Stimulated activated CD4-positive, alpha-beta T cell treated with anti-CD3 and anti-CD28 coated beads, Interleukin-15, amount 100 ng/mL, for 24 hours (primary cell): ENCODE measurements around the gene SYT14.
A peak's percentile ranks its signal among the peaks of the same experiment; 100 is the strongest.
"Not testable (repeated sequence)": the region's sequence is repeated elsewhere in the genome, so short reads cannot be mapped to it uniquely, and the experiment has no call there.

Experiments used
- DNase-seq: peaks from one replicate; pipeline ENCODE4 v3.0.0-alpha.2; 2020

The SYT14 gene

DNA sequence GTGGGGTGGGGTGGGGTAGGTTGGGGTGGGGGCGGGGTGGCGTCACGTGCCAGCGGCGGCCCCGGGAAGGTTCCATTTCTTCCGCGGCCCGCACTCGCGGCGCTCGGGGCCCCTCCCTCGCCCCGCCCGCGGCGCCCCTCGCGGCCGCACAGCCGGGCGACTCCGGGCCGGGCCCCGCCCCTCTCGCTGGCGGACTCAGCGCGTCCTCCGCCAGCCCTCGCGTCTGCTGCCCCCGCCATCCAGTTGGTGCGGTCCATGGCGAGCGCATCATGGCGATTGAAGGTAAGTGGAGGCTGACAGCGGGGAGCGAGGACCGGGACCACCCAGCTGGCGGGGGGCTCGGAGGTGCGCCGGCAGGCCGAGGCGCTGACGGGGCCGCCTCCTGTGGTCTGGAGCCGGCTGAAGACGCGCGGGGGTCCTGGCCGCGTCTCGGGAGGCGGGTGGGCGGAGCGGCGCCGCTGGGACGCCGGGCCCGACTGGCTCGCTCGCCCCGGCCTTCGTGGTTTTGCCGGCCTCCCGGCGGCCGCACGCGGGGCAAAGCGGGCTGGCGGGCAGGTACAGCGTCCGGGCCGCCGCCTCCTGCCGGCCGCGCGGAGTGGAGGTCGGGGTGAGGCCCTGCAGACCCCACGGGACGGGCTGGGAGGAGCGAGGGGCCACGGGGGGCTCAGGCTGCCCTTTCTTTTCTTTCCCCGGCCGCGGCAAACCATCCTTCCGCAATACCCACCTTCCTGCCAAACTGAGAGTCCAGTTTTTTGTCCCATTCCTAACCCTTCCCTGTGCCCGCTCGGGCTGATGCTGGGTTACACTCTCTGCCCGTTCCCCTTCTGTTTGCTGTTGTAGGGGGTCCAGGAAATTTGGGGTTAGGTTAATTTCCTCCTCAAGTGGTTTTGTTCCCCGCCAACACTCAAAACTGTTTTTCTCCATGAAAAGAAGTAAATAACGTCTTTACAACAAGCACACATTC lies at the start of gene SYT14:
Gene SYT14 (plus strand): TSS at position 222 of the 964 bp plus-strand sequence. CDS start 48 bp downstream, at position 270.
- peak; percentile 18 for DNase-seq

DNA sequence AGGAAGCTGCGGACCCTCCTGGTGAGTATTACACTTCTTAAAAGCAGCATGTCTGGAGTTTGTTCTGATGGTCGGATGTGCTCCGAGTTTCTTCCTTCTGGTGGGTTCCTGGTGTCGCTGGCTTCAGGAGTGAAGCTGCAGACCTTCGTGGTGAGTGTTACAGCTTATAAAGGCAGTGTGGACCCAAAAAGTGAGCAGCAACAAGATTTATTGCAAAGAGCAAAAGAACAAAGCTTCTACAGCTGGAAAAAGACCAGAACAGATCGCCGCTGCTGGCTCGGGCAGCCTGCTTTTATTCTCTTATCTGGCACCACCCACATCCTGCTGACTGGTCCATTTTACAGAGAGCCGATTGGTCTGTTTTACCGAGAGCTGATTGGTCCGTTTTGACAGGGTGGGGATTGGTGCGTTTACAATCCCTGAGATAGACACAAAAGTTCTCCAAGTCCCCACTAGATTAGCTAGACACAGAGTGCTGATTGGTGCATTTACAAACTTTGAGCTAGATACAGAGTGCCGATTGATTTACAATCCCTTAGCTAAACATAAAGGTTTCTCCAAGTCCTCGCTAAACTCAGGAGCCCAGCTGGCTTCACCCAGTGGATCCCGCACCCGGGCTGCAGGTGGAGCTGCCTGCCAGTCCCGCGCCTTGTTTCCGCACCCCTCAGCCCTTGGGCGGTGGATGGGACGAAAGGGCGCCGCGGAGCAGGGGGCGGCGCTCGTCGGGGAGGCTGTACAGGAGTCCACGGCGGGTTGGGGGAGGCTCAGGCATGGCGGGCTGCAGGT lies 49.5 kb upstream of the SYT14 start:
- DNase-seq: not testable (repeated sequence)

DNA sequence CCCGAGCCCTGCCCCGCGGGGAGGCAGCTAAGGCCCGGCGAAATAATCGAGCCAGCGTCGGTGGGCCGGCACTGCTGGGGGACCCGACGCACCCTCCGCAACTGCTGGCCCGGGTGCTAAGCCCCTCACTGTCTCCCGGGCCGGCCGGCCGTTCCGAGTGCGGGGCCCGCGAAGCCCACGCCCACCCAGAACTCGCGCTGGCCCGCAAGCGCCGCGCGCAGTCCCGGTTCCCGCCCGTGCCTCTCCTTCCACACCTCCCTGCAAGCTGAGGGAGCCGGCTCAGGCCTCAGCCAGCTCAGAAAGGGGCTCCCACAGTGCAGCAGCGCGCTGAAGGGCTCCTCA lies 49.0 kb upstream of the SYT14 start:
- no peak for DNase-seq

GRCh38 chr1:209890641-209891330 lies 47.2 kb upstream of the SYT14 start:
- DNase-seq: no peak

- no peak for DNase-seq
These were observed 44.3 kb upstream of the SYT14 start for GRCh38 chr1:209893751-209894150.

- DNase-seq: peak; percentile 31
These were observed 42.3 kb upstream of the SYT14 start for GRCh38 chr1:209895709-209896108.

DNA sequence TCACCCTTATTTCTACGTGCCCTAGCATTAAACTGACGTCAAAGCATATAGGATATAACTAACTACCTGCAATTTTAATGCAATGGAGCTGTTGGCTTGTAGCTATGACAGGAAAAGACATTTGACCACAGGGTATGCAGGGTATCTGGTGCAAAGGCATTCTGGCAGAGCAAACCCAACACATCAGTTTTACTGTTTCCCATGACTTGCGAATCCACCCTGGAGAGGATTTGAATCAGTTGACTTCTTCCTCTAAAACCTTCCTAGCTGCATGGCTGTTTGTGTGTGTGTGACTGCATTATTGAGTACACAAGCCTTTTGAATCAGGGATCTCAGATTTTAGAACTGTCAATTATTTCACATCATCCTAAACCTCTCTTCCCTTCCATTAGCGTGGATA lies 41.7 kb upstream of the SYT14 start:
- no peak for DNase-seq

DNA sequence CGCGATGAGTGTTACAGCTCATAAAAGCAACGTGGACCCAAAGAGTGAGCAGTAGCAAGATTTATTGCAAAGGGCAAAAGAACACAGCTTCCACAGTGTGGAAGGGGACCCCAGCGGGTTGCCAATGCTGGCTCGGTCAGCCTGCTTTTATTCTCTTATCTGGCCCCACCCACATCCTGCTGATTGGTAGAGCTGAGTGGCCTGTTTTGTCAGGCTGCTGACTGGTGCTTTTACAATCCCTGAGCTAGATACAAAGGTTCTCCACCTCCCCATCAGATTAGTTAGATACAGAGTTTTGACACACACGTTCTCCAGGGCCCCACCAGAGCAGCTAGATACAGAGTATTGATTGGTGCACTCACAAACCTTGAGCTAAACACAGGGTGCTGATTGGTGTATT lies 39.7 kb upstream of the SYT14 start:
- not testable (repeated sequence) for DNase-seq

DNA sequence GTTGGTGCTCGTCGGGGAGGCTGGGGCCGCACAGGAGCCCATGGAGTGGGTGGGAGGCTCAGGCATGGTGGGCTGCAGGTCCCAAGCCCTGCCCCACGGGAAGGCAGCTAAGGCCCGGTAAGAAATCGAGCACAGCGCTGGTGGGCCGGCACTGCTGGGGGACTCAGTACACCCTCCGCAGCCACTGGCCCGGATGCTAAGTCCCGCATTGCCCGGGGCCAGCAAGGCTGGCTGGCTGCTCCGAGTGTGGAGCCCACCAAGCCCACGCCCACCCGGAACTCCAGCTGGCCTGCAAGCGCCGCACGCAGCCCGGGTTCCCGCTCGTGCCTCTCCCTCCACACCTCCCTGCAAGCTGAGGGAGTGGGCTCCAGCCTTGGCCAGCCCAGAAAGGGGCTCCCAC lies 39.2 kb upstream of the SYT14 start:
- DNase-seq: not testable (repeated sequence)

- peak; percentile 49 for DNase-seq
These were observed 38.1 kb upstream of the SYT14 start for GRCh38 chr1:209899948-209900347.

- DNase-seq: no peak
These were observed 37.3 kb upstream of the SYT14 start for GRCh38 chr1:209900734-209901133.

DNA sequence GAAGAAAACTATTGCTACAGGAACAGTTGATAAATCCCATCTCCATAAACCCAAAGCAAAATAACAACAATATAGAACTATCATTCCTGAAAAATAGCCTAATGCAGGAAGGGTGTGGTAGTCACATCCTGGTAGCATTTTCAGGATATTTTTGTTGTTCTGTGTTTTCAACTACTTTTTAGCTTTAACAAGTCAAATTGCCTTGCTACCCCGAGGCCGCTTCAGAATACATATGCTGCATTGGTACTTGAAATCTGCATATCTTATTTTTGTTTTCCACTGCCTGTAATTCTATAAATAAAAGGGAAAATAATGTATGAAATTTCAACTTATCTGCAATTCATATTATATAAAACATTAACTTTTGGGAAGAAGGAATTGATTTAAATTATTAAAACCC lies 36.8 kb upstream of the SYT14 start:
- DNase-seq: no peak

DNA sequence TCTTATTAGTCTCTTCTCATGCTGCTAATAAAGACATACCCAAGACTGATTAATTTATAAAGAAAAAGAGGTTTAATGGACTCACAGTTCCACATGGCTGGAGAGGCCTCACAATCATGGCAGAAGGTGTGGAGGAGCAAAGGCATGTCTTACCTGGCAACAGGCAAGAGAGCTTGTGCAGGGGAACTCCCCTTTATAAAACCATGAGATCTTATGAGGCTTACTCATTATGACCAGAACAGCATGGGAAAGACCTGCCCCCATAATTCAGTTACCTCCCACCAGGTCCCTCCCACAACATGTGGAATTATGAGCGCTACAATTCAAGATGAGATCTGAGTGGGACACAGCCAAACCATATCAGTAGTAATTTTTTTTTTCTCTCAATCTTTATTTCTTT lies 33.2 kb upstream of the SYT14 start:
- not testable (repeated sequence) for DNase-seq

DNA sequence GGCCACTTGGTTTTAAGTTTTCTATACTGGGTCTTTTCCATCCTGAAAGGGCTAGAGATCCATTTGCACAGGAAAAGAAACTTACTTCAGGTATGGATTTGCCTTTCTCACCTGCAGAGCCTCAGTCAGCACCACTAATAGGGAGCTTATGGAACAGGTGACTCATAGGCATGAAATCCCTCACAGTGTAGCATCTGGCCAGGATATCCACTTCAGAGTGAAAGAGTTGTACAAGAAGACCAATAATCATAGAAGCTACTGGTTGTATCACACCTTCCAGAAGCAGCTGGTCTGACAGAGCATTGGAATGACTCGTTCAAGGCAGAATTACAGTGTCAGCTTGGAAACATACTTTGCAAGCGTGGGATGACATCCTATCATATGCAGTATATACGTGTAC lies 26.3 kb upstream of the SYT14 start:
- no peak for DNase-seq

DNA sequence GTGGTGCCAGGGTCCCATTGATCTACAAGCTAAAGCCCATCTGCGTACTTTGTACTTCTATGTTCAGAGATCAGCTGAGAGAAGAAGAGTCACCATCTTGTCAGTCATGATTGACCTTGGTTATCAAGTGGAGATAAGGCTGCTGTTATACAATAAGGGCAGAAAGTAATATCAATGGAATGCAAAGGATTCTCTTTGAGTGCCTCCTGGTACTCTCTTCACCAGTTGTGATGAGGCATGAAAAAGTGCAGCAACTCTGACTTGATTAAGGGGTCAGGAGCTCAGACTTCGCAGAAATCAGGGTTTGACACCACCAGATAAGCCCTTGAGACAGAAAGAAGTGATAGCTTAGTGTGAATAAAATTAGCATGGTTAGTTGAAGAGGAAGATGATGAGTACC lies 25.7 kb upstream of the SYT14 start:
- no peak for DNase-seq

DNA sequence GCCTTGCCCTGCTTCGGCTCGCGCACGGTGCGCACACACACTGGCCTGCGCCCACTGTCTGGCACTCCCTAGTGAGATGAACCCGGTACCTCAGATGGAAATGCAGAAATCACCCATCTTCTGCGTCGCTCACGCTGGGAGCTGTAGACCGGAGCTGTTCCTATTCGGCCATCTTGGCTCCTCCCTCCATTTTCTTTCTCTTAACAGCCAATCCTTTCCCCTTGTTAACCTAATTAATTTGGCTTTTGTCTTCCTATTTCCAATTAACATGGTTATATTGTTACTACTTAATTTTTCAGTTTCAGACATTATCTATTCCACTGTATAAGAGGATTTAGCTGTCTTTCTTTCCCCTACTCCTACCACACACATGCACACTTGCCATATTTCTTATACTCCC lies 18.4 kb upstream of the SYT14 start:
- not testable (repeated sequence) for DNase-seq

GRCh38 chr1:209920844-209921243 lies 17.2 kb upstream of the SYT14 start:
- no peak for DNase-seq

DNA sequence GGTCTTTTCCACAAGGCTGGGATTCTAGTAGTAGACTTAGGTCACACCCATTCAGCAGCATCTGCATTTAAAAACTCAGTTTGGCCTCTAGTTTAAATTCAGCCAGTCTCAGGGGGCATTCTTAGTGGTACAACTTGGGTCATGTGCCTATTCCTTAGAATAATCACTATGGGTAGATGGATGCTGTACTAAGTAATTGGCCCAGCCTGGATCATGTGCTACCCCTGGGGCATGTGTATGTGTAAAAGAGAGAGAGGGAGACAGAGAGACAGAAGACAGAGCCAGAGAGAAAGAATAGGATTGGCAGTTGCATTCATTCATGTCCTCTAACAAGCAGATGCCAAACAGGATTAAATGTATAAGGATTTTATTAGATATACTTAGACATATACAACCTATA lies 13.6 kb upstream of the SYT14 start:
- no peak for DNase-seq

DNA sequence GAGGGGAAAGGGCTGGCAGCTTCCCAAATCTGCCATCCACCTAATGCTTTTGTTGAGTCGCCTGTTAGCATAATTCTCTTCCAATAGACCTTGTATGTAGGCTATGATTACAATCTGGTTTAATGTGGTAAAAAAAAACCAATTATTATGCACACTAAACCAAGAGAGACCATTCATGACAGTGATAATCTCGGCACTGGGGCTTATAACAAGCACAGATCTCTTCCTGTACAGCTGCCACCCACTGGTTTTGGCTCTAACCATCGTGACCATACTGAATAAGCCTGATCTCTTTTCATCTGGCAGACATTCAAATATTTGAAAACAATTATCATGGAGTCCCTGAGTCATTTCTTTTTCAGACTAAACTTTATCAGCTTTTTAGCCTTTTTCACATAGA lies 12.0 kb upstream of the SYT14 start:
- no peak for DNase-seq

DNA sequence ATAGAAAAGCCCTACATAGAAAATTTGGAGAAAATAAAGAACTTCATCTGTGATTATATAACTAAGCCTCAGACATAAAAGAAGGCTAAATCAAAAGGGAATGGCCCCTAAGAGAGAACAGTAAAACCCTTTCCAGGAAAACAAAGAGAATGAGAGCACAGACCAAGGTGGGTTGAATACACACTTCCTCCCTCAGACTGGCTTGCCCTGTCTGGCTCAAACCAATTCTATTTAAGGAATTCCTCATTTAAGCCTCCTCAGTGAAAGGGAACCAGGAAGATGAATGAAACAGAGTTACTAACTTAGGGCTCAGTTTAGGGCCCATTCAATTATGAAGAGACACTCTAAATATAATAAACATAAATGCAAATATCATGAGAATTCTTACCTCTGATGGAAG lies 10.6 kb upstream of the SYT14 start:
- DNase-seq: no peak

GRCh38 chr1:209929751-209930150 lies 8.3 kb upstream of the SYT14 start:
- DNase-seq: no peak

GRCh38 chr1:209931141-209931540 lies 6.9 kb upstream of the SYT14 start:
- no peak for DNase-seq

- DNase-seq: no peak
These were observed 1.9 kb upstream of the SYT14 start for GRCh38 chr1:209936125-209936524.
